ENCODE measurements around the gene HES7. TPM values are rescaled to one million over a fixed set of nuclear protein-coding genes. Genes with fewer than 3 reads are reported as not detected.

HES7 gene
- polyA plus RNA-seq, 2 of the 4 experiments (the other 2 are of a cell fraction) = 0.56 to 0.72 TPM

DNA sequence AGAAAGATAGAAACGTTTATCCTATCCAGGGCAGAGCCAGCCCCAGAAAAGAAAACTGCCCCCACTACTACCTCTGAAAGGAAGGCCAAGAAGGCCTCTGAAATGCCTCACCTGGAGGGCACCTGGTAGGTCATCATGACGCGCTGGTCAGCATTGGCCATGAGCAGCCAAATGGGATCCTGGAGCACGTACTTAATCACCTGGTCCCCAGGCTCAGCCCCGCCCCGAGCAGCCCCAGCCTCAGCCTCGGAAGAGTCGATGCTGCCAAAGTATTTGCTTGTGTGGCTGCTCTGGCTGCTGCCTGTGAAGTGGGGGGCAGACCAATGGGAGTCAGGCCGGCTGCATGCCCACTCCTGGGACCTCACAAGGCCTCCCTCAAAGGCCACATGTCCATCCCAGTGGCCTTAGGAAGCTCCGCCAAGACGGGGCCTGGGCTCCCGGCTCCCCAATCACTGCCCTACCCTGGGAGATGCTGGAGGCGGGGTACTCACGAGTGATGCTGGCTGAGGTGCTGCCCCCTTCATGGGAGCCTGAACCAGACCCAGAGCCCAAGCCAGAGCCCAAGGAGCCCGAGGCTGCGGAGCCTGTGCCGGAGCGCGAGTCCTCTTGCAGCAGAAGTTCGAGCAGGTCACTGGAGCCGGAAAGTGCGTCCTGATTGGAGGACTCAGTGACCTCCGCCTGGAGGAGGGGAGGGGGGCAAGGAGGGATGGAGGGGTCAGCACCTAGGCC, 18.4 kb upstream of the HES7 start:
- no peaks in the 10 kb centered on the region for H3K9me3 ChIP-seq
- no peak for TF ChIP-seq CHD2 (IDR thresholded peaks at IDR 0.05; ENCODE audit: low read length, partially characterized antibody)
- TF ChIP-seq, protein P1, sequence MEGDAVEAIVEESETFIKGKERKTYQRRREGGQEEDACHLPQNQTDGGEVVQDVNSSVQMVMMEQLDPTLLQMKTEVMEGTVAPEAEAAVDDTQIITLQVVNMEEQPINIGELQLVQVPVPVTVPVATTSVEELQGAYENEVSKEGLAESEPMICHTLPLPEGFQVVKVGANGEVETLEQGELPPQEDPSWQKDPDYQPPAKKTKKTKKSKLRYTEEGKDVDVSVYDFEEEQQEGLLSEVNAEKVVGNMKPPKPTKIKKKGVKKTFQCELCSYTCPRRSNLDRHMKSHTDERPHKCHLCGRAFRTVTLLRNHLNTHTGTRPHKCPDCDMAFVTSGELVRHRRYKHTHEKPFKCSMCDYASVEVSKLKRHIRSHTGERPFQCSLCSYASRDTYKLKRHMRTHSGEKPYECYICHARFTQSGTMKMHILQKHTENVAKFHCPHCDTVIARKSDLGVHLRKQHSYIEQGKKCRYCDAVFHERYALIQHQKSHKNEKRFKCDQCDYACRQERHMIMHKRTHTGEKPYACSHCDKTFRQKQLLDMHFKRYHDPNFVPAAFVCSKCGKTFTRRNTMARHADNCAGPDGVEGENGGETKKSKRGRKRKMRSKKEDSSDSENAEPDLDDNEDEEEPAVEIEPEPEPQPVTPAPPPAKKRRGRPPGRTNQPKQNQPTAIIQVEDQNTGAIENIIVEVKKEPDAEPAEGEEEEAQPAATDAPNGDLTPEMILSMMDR (IDR thresholded peaks at IDR 0.05) = no peak
- TF ChIP-seq, protein P2, sequence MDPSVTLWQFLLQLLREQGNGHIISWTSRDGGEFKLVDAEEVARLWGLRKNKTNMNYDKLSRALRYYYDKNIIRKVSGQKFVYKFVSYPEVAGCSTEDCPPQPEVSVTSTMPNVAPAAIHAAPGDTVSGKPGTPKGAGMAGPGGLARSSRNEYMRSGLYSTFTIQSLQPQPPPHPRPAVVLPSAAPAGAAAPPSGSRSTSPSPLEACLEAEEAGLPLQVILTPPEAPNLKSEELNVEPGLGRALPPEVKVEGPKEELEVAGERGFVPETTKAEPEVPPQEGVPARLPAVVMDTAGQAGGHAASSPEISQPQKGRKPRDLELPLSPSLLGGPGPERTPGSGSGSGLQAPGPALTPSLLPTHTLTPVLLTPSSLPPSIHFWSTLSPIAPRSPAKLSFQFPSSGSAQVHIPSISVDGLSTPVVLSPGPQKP (IDR thresholded peaks at IDR 0.05; ENCODE audit: low read depth, low read length) = no peak
- TF ChIP-seq, protein P3, sequence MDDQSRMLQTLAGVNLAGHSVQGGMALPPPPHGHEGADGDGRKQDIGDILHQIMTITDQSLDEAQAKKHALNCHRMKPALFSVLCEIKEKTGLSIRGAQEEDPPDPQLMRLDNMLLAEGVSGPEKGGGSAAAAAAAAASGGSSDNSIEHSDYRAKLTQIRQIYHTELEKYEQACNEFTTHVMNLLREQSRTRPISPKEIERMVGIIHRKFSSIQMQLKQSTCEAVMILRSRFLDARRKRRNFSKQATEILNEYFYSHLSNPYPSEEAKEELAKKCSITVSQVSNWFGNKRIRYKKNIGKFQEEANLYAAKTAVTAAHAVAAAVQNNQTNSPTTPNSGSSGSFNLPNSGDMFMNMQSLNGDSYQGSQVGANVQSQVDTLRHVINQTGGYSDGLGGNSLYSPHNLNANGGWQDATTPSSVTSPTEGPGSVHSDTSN (IDR thresholded peaks at IDR 0.05) = no peak
- TF ChIP-seq, protein P4, sequence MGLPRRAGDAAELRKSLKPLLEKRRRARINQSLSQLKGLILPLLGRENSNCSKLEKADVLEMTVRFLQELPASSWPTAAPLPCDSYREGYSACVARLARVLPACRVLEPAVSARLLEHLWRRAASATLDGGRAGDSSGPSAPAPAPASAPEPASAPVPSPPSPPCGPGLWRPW (IDR thresholded peaks at IDR 0.05) = no peak
- no peak for TF ChIP-seq EP300 (IDR thresholded peaks at IDR 0.05)
- no peak for TF ChIP-seq MAFK (IDR thresholded peaks at IDR 0.05; ENCODE audit: partially characterized antibody)
- no peak for TF ChIP-seq RCOR1 (IDR thresholded peaks at IDR 0.05; ENCODE audit: low read depth, low read length)
- no peak for TF ChIP-seq HOXB13 (CRISPR knock-in tag; IDR thresholded peaks at IDR 0.05; ENCODE audit: low read depth)
- TF ChIP-seq JUNB (IDR thresholded peaks at IDR 0.05) = no peak
- TF ChIP-seq NFE2L2 (conservative IDR thresholded peaks at IDR 0.05; ENCODE audit: low read length) = no peak
- no peak for TF ChIP-seq SMC3 (IDR thresholded peaks at IDR 0.05)
- no peak for TF ChIP-seq ZSCAN20 (CRISPR knock-in tag; IDR thresholded peaks at IDR 0.05)
- no peak for TF ChIP-seq FOXS1 (CRISPR knock-in tag; IDR thresholded peaks at IDR 0.05)
- no peak for TF ChIP-seq RFX5 (IDR thresholded peaks at IDR 0.05)
- TF ChIP-seq ZFP36 (IDR thresholded peaks at IDR 0.05; ENCODE audit: borderline replicate concordance, partially characterized antibody) = no peak
- TF ChIP-seq RNF2 (IDR thresholded peaks at IDR 0.05; ENCODE audit: borderline replicate concordance, low read depth) = no peak
- TF ChIP-seq JUN (IDR thresholded peaks at IDR 0.05) = no peak
- no peak for TF ChIP-seq SREBF2 (IDR thresholded peaks at IDR 0.05)
- TF ChIP-seq MYC (IDR thresholded peaks at IDR 0.05; ENCODE audit: borderline replicate concordance, low read length) = no peak
- FAIRE-seq (no peak), DNase-seq (ENCODE audit: low read depth in 1 of 2, low spot score in 1 of 2) (no peak), ATAC-seq (no peak)
- H3K4me1 ChIP-seq = peaks cover 13% of the 10 kb centered on the region; the same call in 2 of the 3 replicates
- ChIA-PET CTCF (interaction anchor here (1.0 to 26.5 kb wide), 5 partner anchors 11 to 81 kb away, joined by 3 to 601 read pairs (median 4); partner anchors contain the start of genes HES7, PER1 and VAMP2), POLR2A (interaction anchor here (0.7 kb wide), 1 partner anchor 14 kb away, joined by 3 read pairs; no protein-coding TSS in a partner anchor)
- no peak overlapping the region for H3K27ac ChIP-seq
- H3K4me3 ChIP-seq = no peak overlapping the region
- H3K4me2 ChIP-seq = no peak overlapping the region
- 92% methylated on average over 22 of the region's 23 CpGs for WGBS (ENCODE audit: missing lambda C conversion rate)

DNA sequence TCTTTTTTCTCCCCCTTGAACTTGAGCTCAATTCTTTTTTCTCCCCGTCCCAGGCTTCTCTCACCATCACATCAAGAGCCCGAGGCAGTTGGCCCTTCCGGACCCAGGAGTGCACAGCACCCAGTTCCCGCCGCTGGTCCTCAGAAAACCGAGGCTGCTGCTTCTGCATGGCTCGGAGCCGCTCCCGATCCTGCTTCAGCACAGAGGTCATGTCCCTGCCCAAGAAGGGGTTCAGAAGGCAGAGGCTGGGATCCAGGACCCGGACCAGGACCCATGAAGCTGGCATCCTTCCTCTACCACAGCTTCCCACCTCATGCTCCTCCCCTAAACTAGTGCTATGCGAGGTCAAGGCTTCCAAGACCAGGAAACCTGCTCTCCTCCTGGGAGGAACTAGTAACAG, 17.8 kb upstream of the HES7 start:
- Histone ChIP-seq H3K9me3 (no peaks in the 10 kb centered on the region), H3K27ac (no peak overlapping the region), H3K4me3 (no peak overlapping the region), H3K4me1 (peaks cover 13% of the 10 kb centered on the region; the same call in 2 of the 3 replicates), H3K4me2 (no peak overlapping the region)
- ATAC-seq (no peak), DNase-seq (ENCODE audit: low read depth in 1 of 2, low spot score in 1 of 2) (no peak), FAIRE-seq (no peak)
- TF ChIP-seq POLR2A (IDR thresholded peaks at IDR 0.05; ENCODE audit: low read length) = no peak
- TF ChIP-seq RFX5 (IDR thresholded peaks at IDR 0.05) = no peak
- TF ChIP-seq, protein P5, sequence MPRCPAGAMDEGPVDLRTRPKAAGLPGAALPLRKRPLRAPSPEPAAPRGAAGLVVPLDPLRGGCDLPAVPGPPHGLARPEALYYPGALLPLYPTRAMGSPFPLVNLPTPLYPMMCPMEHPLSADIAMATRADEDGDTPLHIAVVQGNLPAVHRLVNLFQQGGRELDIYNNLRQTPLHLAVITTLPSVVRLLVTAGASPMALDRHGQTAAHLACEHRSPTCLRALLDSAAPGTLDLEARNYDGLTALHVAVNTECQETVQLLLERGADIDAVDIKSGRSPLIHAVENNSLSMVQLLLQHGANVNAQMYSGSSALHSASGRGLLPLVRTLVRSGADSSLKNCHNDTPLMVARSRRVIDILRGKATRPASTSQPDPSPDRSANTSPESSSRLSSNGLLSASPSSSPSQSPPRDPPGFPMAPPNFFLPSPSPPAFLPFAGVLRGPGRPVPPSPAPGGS (IDR thresholded peaks at IDR 0.05) = no peak
- TF ChIP-seq, protein P6, sequence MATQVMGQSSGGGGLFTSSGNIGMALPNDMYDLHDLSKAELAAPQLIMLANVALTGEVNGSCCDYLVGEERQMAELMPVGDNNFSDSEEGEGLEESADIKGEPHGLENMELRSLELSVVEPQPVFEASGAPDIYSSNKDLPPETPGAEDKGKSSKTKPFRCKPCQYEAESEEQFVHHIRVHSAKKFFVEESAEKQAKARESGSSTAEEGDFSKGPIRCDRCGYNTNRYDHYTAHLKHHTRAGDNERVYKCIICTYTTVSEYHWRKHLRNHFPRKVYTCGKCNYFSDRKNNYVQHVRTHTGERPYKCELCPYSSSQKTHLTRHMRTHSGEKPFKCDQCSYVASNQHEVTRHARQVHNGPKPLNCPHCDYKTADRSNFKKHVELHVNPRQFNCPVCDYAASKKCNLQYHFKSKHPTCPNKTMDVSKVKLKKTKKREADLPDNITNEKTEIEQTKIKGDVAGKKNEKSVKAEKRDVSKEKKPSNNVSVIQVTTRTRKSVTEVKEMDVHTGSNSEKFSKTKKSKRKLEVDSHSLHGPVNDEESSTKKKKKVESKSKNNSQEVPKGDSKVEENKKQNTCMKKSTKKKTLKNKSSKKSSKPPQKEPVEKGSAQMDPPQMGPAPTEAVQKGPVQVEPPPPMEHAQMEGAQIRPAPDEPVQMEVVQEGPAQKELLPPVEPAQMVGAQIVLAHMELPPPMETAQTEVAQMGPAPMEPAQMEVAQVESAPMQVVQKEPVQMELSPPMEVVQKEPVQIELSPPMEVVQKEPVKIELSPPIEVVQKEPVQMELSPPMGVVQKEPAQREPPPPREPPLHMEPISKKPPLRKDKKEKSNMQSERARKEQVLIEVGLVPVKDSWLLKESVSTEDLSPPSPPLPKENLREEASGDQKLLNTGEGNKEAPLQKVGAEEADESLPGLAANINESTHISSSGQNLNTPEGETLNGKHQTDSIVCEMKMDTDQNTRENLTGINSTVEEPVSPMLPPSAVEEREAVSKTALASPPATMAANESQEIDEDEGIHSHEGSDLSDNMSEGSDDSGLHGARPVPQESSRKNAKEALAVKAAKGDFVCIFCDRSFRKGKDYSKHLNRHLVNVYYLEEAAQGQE (IDR thresholded peaks at IDR 0.05) = no peak
- TF ChIP-seq NFE2L2 (conservative IDR thresholded peaks at IDR 0.05; ENCODE audit: low read length) = no peak
- POLR2A ChIA-PET = interaction anchor here (0.7 kb wide), 1 partner anchor 15 kb away, joined by 3 read pairs; no protein-coding TSS in a partner anchor
- 89% methylated on average over 11 of the region's 11 CpGs for WGBS (ENCODE audit: missing lambda C conversion rate)
- CTCF ChIA-PET = interaction anchor here (1.0 to 26.5 kb wide), 6 partner anchors 11 to 81 kb away, joined by 3 to 601 read pairs (median 80); partner anchors contain the start of genes ALOXE3, HES7, PER1 and VAMP2

Measured in A549 (cell line).